A549 treated with AZD9567 at 1 μM for 4 hours (cell line): Measurements from ENCODE around the gene USP6. TPM values are rescaled to one million over a fixed set of nuclear protein-coding genes. Genes with fewer than 3 reads are reported as not detected.

Source experiments
- total RNA-seq: library from RNA; stranded (reverse); fragments of 200-300 nt; extraction: Qiagen RNA extraction; gene quantifications from 5 replicates; pipeline ENCODE4 v1.2.3, GENCODE V29; 2022; ENCODE audit not compliant: insufficient read depth

Gene USP6
- total RNA-seq, result 0.01 to 0.05 TPM (median 0.03 TPM) in 4 of 5 replicates, not detected in the other

GRCh38 chr17:5115673-5116651 is at the start of gene USP6:
Gene USP6, plus strand, starts transcription at chr17:5116032. Its CDS starts 14,336 bp downstream, at chr17:5130368.

GRCh38 chr17:5078106-5079028 is 37.5 kb upstream of the USP6 start, which contains the start of gene ZFP3:
Gene ZFP3, plus strand, starts transcription at chr17:5078467. Its CDS starts 13,038 bp downstream, at chr17:5091505.

GRCh38 chr17:5111402-5112204 is 4.2 kb upstream of the USP6 start, which contains the start of gene ZNF232:
Gene ZNF232, minus strand, starts transcription at chr17:5111878. Its CDS starts 56 bp downstream, at chr17:5111822.

GRCh38 chr17:5191541-5192417 is 75.9 kb downstream of the USP6 start, which contains the start of gene ZNF594:
Gene ZNF594, minus strand, starts transcription at chr17:5191868. Its CDS starts 7,612 bp downstream, at chr17:5184256.

Other genes starting within 250 kb of the USP6 start
- gene C17orf107, start 216.5 kb upstream of the USP6 start, total RNA-seq, result 0.33 to 0.38 TPM (median 0.34 TPM) in 4 of 5 replicates, not detected in the other
- gene CHRNE, start 212.9 kb upstream of the USP6 start, total RNA-seq, result 0.08 to 0.17 TPM (median 0.09 TPM) in 4 of 5 replicates, not detected in the other
- gene GP1BA, start 183.8 kb upstream of the USP6 start, total RNA-seq, result not detected in 5 replicates
- 64.9 to 73.6 TPM (median 71.0 TPM) in 5 replicates for gene SLC25A11, start 176.0 kb upstream of the USP6 start, total RNA-seq
- gene RNF167, start 175.8 kb upstream of the USP6 start, total RNA-seq, result 92.1 to 135 TPM (median 115 TPM) in 5 replicates
- gene PFN1, start 167.5 kb upstream of the USP6 start, total RNA-seq, result 1,940 to 2,758 TPM (median 2,664 TPM) in 5 replicates
- 28.4 to 52.6 TPM (median 44.9 TPM) in 5 replicates for gene ENO3, start 164.9 kb upstream of the USP6 start, total RNA-seq
- 61.2 to 77.6 TPM (median 74.1 TPM) in 5 replicates for gene SPAG7, start 148.2 kb upstream of the USP6 start, total RNA-seq
- gene CAMTA2, start 128.4 kb upstream of the USP6 start, total RNA-seq, result 25.4 to 37.2 TPM (median 33.9 TPM) in 5 replicates
- gene INCA1, start 118.5 kb upstream of the USP6 start, total RNA-seq, result 1.5 to 2.0 TPM (median 1.8 TPM) in 4 of 5 replicates, not detected in the other
- 97.3 to 167 TPM (median 112 TPM) in 5 replicates for gene KIF1C, start 118.1 kb upstream of the USP6 start, total RNA-seq
- 0.55 to 0.80 TPM (median 0.69 TPM) in 4 of 5 replicates, not detected in the other for gene SLC52A1, start 80.6 kb upstream of the USP6 start, total RNA-seq
- 0.85 to 1.8 TPM (median 1.1 TPM) in 5 replicates for gene ZFP3, start 37.6 kb upstream of the USP6 start, total RNA-seq
- gene ZNF232, start 4.2 kb upstream of the USP6 start, total RNA-seq, result 3.3 to 10.3 TPM (median 4.1 TPM) in 5 replicates
- gene ZNF594, start 75.8 kb downstream of the USP6 start, total RNA-seq, result 1.3 to 1.9 TPM (median 1.4 TPM) in 5 replicates
- not detected in 5 replicates for gene SCIMP, start 118.8 kb downstream of the USP6 start, total RNA-seq
- 27.9 to 43.9 TPM (median 41.2 TPM) in 5 replicates for gene RABEP1, start 166.3 kb downstream of the USP6 start, total RNA-seq